Measurements from ENCODE around the gene MYADML2. TPM values are rescaled to one million over a fixed set of nuclear protein-coding genes. Genes with fewer than 3 reads are reported as not detected.
"Not testable (repeated sequence)": the region's sequence is repeated elsewhere in the genome, so short reads cannot be mapped to it uniquely, and the experiment has no call there.

The MYADML2 gene
- total RNA-seq, 1 donor from 2014 or later: not detected

- no peak for FAIRE-seq
- TF ChIP-seq, protein P1, sequence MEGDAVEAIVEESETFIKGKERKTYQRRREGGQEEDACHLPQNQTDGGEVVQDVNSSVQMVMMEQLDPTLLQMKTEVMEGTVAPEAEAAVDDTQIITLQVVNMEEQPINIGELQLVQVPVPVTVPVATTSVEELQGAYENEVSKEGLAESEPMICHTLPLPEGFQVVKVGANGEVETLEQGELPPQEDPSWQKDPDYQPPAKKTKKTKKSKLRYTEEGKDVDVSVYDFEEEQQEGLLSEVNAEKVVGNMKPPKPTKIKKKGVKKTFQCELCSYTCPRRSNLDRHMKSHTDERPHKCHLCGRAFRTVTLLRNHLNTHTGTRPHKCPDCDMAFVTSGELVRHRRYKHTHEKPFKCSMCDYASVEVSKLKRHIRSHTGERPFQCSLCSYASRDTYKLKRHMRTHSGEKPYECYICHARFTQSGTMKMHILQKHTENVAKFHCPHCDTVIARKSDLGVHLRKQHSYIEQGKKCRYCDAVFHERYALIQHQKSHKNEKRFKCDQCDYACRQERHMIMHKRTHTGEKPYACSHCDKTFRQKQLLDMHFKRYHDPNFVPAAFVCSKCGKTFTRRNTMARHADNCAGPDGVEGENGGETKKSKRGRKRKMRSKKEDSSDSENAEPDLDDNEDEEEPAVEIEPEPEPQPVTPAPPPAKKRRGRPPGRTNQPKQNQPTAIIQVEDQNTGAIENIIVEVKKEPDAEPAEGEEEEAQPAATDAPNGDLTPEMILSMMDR (IDR thresholded peaks at IDR 0.05; ENCODE audit: insufficient read depth, low read length, severe bottlenecking): no peak
- no peak for DNase-seq (ENCODE audit: low read depth)
- Histone ChIP-seq H3K4me3 (ENCODE audit: low read depth, low read length) (peak overlapping the region; percentile 31), H3K36me3 (ENCODE audit: control insufficient read depth, insufficient read depth, low read length) (peaks cover 13% of the 10 kb centered on the region), H3K27me3 (ENCODE audit: control insufficient read depth, insufficient read depth, low read length) (no peaks in the 10 kb centered on the region)
Measured at GRCh38 chr17:81922566-81923301, 24.3 kb downstream of the MYADML2 start.

GRCh38 chr17:81921996-81922565 is 25.0 kb downstream of the MYADML2 start:
- H3K36me3 ChIP-seq (ENCODE audit: control insufficient read depth, insufficient read depth, low read length): peaks cover 13% of the 10 kb centered on the region
- TF ChIP-seq, protein P1 (IDR thresholded peaks at IDR 0.05; ENCODE audit: insufficient read depth, low read length, severe bottlenecking): no peak
- FAIRE-seq: no peak
- no peaks in the 10 kb centered on the region for H3K27me3 ChIP-seq (ENCODE audit: control insufficient read depth, insufficient read depth, low read length)
- no peak overlapping the region for H3K4me3 ChIP-seq (ENCODE audit: low read depth, low read length)
- no peak for DNase-seq (ENCODE audit: low read depth)

DNA sequence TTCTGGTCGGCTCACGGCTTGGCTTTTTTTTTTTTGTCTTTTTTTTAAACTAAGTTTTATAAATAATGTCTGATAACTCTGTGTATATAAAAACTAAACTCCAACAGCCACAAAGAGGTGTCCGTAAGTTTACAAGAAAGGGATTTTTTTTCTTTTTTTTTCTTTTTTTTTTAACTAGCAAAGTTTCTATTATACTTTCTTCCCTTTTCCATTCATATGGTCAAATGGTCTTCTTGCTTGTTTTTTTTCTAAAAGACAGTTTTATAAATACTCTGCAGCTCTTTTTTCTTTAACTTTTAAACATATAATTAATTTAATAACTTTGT is 25.5 kb downstream of the MYADML2 start:
- DNase-seq (ENCODE audit: low read depth): no peak
- TF ChIP-seq, protein P1 (IDR thresholded peaks at IDR 0.05; ENCODE audit: insufficient read depth, low read length, severe bottlenecking): no peak
- FAIRE-seq: no peak
- Histone ChIP-seq H3K36me3 (ENCODE audit: control insufficient read depth, insufficient read depth, low read length) (peaks cover 13% of the 10 kb centered on the region), H3K27me3 (ENCODE audit: control insufficient read depth, insufficient read depth, low read length) (no peaks in the 10 kb centered on the region), H3K4me3 (ENCODE audit: low read depth, low read length) (no peak overlapping the region)

- no peak for DNase-seq (ENCODE audit: low read depth)
- H3K27me3 ChIP-seq (ENCODE audit: control insufficient read depth, insufficient read depth, low read length): no peaks in the 10 kb centered on the region
- TF ChIP-seq, protein P1 (IDR thresholded peaks at IDR 0.05; ENCODE audit: insufficient read depth, low read length, severe bottlenecking): no peak
- FAIRE-seq: no peak
- no peak overlapping the region for H3K4me3 ChIP-seq (ENCODE audit: low read depth, low read length)
- peaks cover 16% of the 10 kb centered on the region for H3K36me3 ChIP-seq (ENCODE audit: control insufficient read depth, insufficient read depth, low read length)
Measured at GRCh38 chr17:81920612-81921536, 26.2 kb downstream of the MYADML2 start.

DNA sequence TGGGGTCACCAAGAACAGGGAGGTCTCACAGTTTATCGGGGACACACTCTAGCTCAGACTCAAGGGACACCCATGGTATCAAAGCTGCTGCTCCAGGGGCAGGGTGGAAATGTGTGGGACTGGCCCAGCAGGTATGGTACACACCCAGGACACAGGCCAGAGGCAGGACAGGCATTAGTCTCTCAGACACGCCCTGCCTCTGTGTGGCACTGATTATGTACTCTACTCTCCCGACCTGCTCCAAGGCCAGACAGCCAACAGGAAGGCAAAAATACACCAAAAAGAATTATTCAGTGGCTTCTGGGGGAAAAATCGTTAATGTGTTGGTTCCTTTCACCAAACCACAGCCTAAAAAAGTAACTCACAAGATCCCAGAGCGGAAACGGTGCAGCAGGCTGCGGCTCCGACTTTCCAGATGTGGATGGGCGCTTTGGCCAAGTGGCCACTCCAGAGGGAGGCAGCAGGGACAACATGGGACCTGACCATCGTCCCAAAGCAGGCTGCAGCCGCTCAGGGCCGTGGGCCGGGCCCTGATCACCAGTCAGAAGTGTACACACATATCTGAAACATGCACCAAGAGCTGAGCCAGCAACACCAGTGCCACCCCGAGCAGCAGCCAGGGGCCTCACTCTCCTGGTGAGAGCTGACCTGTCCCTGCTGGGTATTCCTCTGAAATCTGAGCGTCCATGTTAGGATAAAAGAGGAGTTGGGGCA is 28.0 kb downstream of the MYADML2 start:
- Histone ChIP-seq H3K27me3 (ENCODE audit: control insufficient read depth, insufficient read depth, low read length) (no peaks in the 10 kb centered on the region), H3K36me3 (ENCODE audit: control insufficient read depth, insufficient read depth, low read length) (peaks cover 34% of the 10 kb centered on the region), H3K4me3 (ENCODE audit: low read depth, low read length) (no peak overlapping the region)
- DNase-seq (ENCODE audit: low read depth) (no peak), FAIRE-seq (peak; percentile 94)
- TF ChIP-seq, protein P1 (IDR thresholded peaks at IDR 0.05; ENCODE audit: insufficient read depth, low read length, severe bottlenecking): no peak

DNA sequence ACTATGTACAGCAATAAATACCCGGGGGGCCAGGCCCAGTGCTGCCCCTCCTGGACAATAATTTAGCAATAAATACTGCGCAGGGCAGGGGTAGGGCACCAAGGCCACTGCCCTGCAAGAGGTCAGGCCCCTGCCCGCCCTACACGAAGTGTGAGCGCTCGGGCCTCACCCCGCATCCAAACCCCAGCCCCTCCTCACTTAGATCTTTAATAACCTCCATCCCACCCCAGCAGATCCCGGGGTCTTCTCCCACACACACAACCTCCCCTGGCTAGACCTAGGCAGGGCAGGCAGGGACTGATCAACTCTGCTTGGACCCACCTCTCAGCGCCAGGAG is 28.7 kb downstream of the MYADML2 start:
- H3K36me3 ChIP-seq (ENCODE audit: control insufficient read depth, insufficient read depth, low read length): peaks cover 41% of the 10 kb centered on the region
- FAIRE-seq; H3K4me3 ChIP-seq (ENCODE audit: low read depth, low read length); DNase-seq (ENCODE audit: low read depth); H3K27me3 ChIP-seq (ENCODE audit: control insufficient read depth, insufficient read depth, low read length): not testable (repeated sequence)
